Transverse colon (tissue), 3 donors: ENCODE data around the gene HPS6.
A peak's percentile ranks its signal among the peaks of the same experiment; 100 is the strongest.

Experiments used
- EP300 ChIP-seq: sonication (generic); formaldehyde crosslinking; IDR thresholded peaks from one replicate; pipeline ENCODE4 v1.6.1; 2017; ENCODE audit warnings: antibody characterized with exemption, low read depth
- TF ChIP-seq, protein P1 (sequence below), 5 experiments: fragments of 200-600 bp in 3 of 5; fragments of 450-650 bp in 2 of 5; sonication (generic) in 3 of 5; IDR thresholded peaks; 1 replicate in 2 of 5; 2 replicates in 3 of 5; pipeline ENCODE4 v1.5.1; 2016 to 2017; ENCODE audit warnings: antibody characterized with exemption in 5 of 5, inconsistent platforms in 3 of 5, mild to moderate bottlenecking in 2 of 5, moderate library complexity in 1 of 5

GRCh38 chr10:102055647-102056419 lies 9.3 kb upstream of the HPS6 start, which contains the start of gene ARMH3:
- TF ChIP-seq, protein P1, sequence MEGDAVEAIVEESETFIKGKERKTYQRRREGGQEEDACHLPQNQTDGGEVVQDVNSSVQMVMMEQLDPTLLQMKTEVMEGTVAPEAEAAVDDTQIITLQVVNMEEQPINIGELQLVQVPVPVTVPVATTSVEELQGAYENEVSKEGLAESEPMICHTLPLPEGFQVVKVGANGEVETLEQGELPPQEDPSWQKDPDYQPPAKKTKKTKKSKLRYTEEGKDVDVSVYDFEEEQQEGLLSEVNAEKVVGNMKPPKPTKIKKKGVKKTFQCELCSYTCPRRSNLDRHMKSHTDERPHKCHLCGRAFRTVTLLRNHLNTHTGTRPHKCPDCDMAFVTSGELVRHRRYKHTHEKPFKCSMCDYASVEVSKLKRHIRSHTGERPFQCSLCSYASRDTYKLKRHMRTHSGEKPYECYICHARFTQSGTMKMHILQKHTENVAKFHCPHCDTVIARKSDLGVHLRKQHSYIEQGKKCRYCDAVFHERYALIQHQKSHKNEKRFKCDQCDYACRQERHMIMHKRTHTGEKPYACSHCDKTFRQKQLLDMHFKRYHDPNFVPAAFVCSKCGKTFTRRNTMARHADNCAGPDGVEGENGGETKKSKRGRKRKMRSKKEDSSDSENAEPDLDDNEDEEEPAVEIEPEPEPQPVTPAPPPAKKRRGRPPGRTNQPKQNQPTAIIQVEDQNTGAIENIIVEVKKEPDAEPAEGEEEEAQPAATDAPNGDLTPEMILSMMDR (IDR thresholded peaks at IDR 0.05) = peak in 2 of 5 experiments; percentile 21 to 47
- no peak for TF ChIP-seq EP300
